CD4-positive, CD25-positive, alpha-beta regulatory T cell (primary cell): ENCODE results near the gene IMP4. TPM values are rescaled to one million over a fixed set of nuclear protein-coding genes. Genes with fewer than 3 reads are reported as not detected.

Experiments
- ATAC-seq, 2 donors: fragments of 150-1000 bp; cut with Tn5 transposase; one replicate each; pipeline ENCODE4 v1.10.0; 2021; ENCODE audit warnings: low read depth in 2 of 2, moderate number of reproducible peaks in 2 of 2, moderate library complexity in 1 of 2
- DNase-seq, 3 donors: peaks; one replicate each; pipeline versions ENCODE4 v3.0.0 to v3.0.0-alpha.2; 2012 to 2022; ENCODE audit warnings: mixed read lengths in 1 of 3
- H3K27ac ChIP-seq: one replicate; pipeline ENCODE4 v1.7.0; 2013; ENCODE audit warnings: mild to moderate bottlenecking, low read length; ENCODE audit not compliant: insufficient read depth, poor library complexity, severe bottlenecking
- H3K27me3 ChIP-seq: one replicate; pipeline ENCODE4 v1.7.0; 2013; ENCODE audit warnings: low read length; ENCODE audit not compliant: control insufficient read depth, insufficient read depth
- H3K36me3 ChIP-seq: one replicate; pipeline ENCODE4 v1.7.0; 2013; ENCODE audit warnings: mild to moderate bottlenecking, low read length, moderate library complexity; ENCODE audit not compliant: control insufficient read depth, insufficient read depth
- H3K4me1 ChIP-seq: 2 replicates; pipeline ENCODE4 v1.7.0; 2013; ENCODE audit warnings: mild to moderate bottlenecking, low read length; ENCODE audit not compliant: insufficient read depth, control insufficient read depth, poor library complexity, severe bottlenecking
- H3K4me3 ChIP-seq: one replicate; pipeline ENCODE4 v1.7.0; 2013; ENCODE audit warnings: low read depth, mild to moderate bottlenecking, low read length, moderate library complexity
- H3K9me3 ChIP-seq, 2 experiments: 1 replicate in 1 of 2; 2 replicates in 1 of 2; pipeline ENCODE4 v1.7.0; 2013; ENCODE audit warnings: low read length in 2 of 2, mild to moderate bottlenecking in 1 of 2, moderate library complexity in 1 of 2; ENCODE audit not compliant: control insufficient read depth in 2 of 2
- H3K27ac Mint-ChIP-seq, 3 donors: one replicate each; pipeline ENCODE4 v1.8.0; 2020 to 2022; ENCODE audit warnings: mild to moderate bottlenecking in 3 of 3, mixed read lengths in 3 of 3, moderate library complexity in 2 of 3
- H3K27me3 Mint-ChIP-seq: one replicate; pipeline ENCODE4 v1.8.0; 2022; ENCODE audit warnings: mild to moderate bottlenecking, mixed read lengths
- H3K36me3 Mint-ChIP-seq: one replicate; pipeline ENCODE4 v1.8.0; 2020; ENCODE audit warnings: mixed read lengths
- H3K4me1 Mint-ChIP-seq, 4 donors: one replicate each; pipeline ENCODE4 v1.8.0; 2020 to 2022; ENCODE audit warnings: mixed read lengths in 4 of 4, mild to moderate bottlenecking in 1 of 4
- H3K4me3 Mint-ChIP-seq, 4 donors: one replicate each; pipeline ENCODE4 v1.8.0; 2020 to 2022; ENCODE audit warnings: mild to moderate bottlenecking in 4 of 4, mixed read lengths in 4 of 4, moderate library complexity in 3 of 4
- H3K9me3 Mint-ChIP-seq, 7 donors: one replicate each; pipeline ENCODE4 v1.8.0; 2020 to 2022; ENCODE audit warnings: mixed read lengths in 7 of 7, mild to moderate bottlenecking in 3 of 7, moderate library complexity in 2 of 7
- polyA plus RNA-seq, 4 donors: library from polyadenylated mRNA; unstranded; fragments of 300-500 nt; fragmentation: Illumina TruSeq; gene quantifications; one replicate each; pipeline ENCODE4 v1.2.3, GENCODE V29; 2021
- total RNA-seq: library from RNA; stranded (reverse); gene quantifications from one replicate; pipeline ENCODE4 v1.2.3, GENCODE V29; 2022

The IMP4 gene
- total and polyA plus RNA-seq, 5 donors from 2014 or later: 72.4 to 111 (median 73.5) TPM

GRCh38 chr2:130310881-130311280 lies 31.8 kb upstream of the IMP4 start:
- no peak overlapping the region for H3K27ac Mint-ChIP-seq
- no peaks in the 10 kb centered on the region for H3K4me1 Mint-ChIP-seq
- peaks cover 4% of the 10 kb centered on the region for H3K27me3 Mint-ChIP-seq

GRCh38 chr2:130313812-130314334 lies 28.8 kb upstream of the IMP4 start:
- H3K4me3 Mint-ChIP-seq: no peak overlapping the region
- H3K36me3 ChIP-seq: no peaks in the 10 kb centered on the region
- no peaks in the 10 kb centered on the region for H3K27me3 ChIP-seq
- peaks cover 0 to 1% (median 0%) of the 10 kb centered on the region in 7 donors for H3K9me3 Mint-ChIP-seq
- no peak overlapping the region for H3K4me3 ChIP-seq
- H3K4me1 ChIP-seq: no peaks in the 10 kb centered on the region
- ATAC-seq (no peak), DNase-seq (no peak)
- H3K4me1 Mint-ChIP-seq: no peaks in the 10 kb centered on the region
- no peaks in the 10 kb centered on the region for H3K9me3 ChIP-seq
- no peaks in the 10 kb centered on the region for H3K36me3 Mint-ChIP-seq
- no peak overlapping the region for H3K27ac Mint-ChIP-seq
- no peak overlapping the region for H3K27ac ChIP-seq
- H3K27me3 Mint-ChIP-seq: no peaks in the 10 kb centered on the region

More at GRCh38 chr2:130310881-130311280, 31.8 kb upstream of the IMP4 start:
- Histone ChIP-seq H3K36me3 (no peaks in the 10 kb centered on the region), H3K4me3 (no peak overlapping the region), H3K27me3 (peaks cover 2% of the 10 kb centered on the region), H3K27ac (no peak overlapping the region), H3K4me1 (no peaks in the 10 kb centered on the region), H3K9me3 (no peaks in the 10 kb centered on the region)
- no peak for ATAC-seq
- H3K4me3 Mint-ChIP-seq: no peak overlapping the region
- H3K36me3 Mint-ChIP-seq: no peaks in the 10 kb centered on the region
- peaks cover 0 to 3% (median 0%) of the 10 kb centered on the region in 7 donors for H3K9me3 Mint-ChIP-seq
- no peak for DNase-seq

DNA sequence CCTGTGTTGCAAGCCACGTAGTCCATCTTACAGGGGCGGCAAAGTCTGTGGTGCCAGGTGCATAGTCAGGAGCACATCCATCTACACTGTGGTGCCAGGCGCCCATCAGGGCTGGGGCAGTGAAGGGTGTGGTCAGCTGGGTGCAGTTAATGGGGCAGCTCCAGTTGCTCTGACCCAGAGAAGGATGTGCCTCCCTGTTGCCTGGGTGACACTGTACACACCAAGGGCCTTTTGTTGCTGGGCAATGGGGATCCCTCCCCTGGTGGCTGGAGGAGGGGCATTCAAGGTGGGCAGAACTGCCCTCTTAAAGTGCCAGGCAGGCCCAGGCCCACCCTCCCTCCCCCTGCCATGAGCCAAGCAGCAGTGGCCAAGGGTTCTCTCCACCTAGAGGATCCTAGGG lies 28.3 kb upstream of the IMP4 start:
- Histone ChIP-seq H3K4me1 (no peaks in the 10 kb centered on the region), H3K9me3 (no peaks in the 10 kb centered on the region), H3K27ac (no peak overlapping the region), H3K27me3 (no peaks in the 10 kb centered on the region), H3K36me3 (no peaks in the 10 kb centered on the region), H3K4me3 (no peak overlapping the region)
- ATAC-seq (no peak), DNase-seq (no peak)
- peaks cover 0 to 2% (median 0%) of the 10 kb centered on the region in 7 donors for H3K9me3 Mint-ChIP-seq
- no peaks in the 10 kb centered on the region for H3K4me1 Mint-ChIP-seq
- no peak overlapping the region for H3K4me3 Mint-ChIP-seq
- H3K27me3 Mint-ChIP-seq: no peaks in the 10 kb centered on the region
- H3K27ac Mint-ChIP-seq: no peak overlapping the region
- H3K36me3 Mint-ChIP-seq: no peaks in the 10 kb centered on the region

GRCh38 chr2:130316596-130316995 lies 26.1 kb upstream of the IMP4 start:
- no peaks in the 10 kb centered on the region for H3K9me3 ChIP-seq
- Mint-ChIP-seq H3K27me3 (peaks cover 17% of the 10 kb centered on the region), H3K4me1 (peaks cover 0 to 4% (median 0%) of the 10 kb centered on the region in 4 donors), H3K4me3 (no peak overlapping the region), H3K9me3 (peaks cover 0 to 2% (median 0%) of the 10 kb centered on the region in 7 donors), H3K27ac (no peak overlapping the region), H3K36me3 (no peaks in the 10 kb centered on the region)
- H3K27ac ChIP-seq: no peak overlapping the region
- no peaks in the 10 kb centered on the region for H3K4me1 ChIP-seq
- DNase-seq (no peak), ATAC-seq (no peak)
- H3K27me3 ChIP-seq: no peaks in the 10 kb centered on the region
- H3K36me3 ChIP-seq: no peaks in the 10 kb centered on the region
- H3K4me3 ChIP-seq: no peak overlapping the region

DNA sequence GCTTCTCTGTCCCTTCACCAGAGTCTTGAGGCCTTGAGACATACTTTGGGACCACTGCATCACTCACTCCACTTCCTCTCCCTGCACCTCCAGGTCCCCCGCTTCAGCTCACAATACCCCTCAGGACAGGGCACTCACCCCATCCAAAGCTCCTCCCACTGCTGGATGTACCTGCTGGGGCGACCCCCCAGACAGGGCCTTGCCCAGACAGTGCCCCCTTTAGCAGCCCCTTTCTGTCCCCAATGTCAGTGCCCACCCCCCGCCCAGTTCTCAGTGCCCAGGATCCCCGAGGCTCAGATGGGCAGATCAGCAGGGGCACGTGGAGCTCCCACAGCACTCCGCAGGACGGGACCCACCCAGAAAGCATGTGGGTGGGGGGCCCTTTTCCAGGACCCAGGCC lies 23.8 kb upstream of the IMP4 start:
- Histone ChIP-seq H3K4me1 (no peaks in the 10 kb centered on the region), H3K36me3 (no peaks in the 10 kb centered on the region), H3K27me3 (peaks cover 7% of the 10 kb centered on the region), H3K27ac (no peak overlapping the region), H3K4me3 (no peak overlapping the region), H3K9me3 (no peaks in the 10 kb centered on the region)
- Mint-ChIP-seq H3K4me1 (peaks cover 0 to 4% (median 0%) of the 10 kb centered on the region in 4 donors), H3K9me3 (peaks cover 0 to 2% (median 0%) of the 10 kb centered on the region in 7 donors), H3K36me3 (no peaks in the 10 kb centered on the region), H3K4me3 (no peak overlapping the region), H3K27me3 (peaks cover 30% of the 10 kb centered on the region), H3K27ac (no peak overlapping the region)
- no peak for ATAC-seq
- DNase-seq: no peak

- ATAC-seq: no peak
- Histone ChIP-seq H3K27me3 (peaks cover 13% of the 10 kb centered on the region), H3K36me3 (no peaks in the 10 kb centered on the region), H3K4me1 (no peaks in the 10 kb centered on the region), H3K27ac (no peak overlapping the region), H3K4me3 (no peak overlapping the region), H3K9me3 (no peaks in the 10 kb centered on the region)
- Mint-ChIP-seq H3K4me1 (peaks cover 0 to 4% (median 0%) of the 10 kb centered on the region in 4 donors), H3K27ac (no peak overlapping the region), H3K4me3 (no peak overlapping the region), H3K27me3 (peaks cover 37% of the 10 kb centered on the region), H3K36me3 (no peaks in the 10 kb centered on the region), H3K9me3 (peaks cover 0 to 2% (median 0%) of the 10 kb centered on the region in 7 donors)
- no peak for DNase-seq
These were observed 23.2 kb upstream of the IMP4 start for GRCh38 chr2:130319536-130319935.

DNA sequence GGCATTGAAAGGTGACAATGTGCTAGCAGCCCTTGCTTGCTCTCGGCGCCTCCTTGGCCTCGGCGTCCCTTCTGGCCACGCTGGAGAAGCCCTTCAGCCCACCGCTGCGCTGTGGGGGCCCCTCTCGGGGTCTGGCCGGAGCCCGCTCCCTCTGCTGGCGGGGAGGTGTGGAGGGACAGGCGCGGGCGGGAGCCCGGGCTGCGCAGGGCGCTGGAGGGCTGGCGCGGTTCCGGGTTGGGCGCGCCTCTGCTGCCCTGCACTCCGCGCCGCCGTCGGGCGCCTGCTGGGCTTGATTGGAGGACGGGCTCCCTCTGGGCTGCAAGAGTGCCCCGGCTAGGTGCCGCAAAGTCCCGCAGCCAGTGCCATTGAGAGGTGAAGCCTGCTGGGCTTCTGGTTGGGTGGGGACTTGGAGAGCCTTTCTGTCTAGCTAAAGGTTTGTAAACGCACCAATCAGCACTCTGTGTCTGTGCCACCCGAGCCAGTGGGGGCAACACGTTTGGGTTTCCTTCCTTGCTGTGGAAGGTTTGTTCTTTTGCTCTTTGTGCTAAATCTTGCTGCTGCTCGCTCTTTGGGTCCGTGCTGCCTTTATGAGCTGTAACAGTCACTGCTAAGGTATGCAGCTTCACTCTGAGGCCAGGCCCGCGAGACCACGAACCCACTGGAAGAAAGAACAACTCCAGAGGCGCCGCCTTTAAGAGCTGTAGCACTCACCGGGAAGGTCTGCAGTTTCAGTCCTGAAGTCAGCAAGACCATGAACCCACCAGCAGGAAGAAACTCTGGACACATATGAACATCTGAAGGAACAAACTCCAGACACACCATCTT lies 14.8 kb upstream of the IMP4 start:
- DNase-seq (no peak), ATAC-seq (no peak)
- H3K27me3 Mint-ChIP-seq: peaks cover 48% of the 10 kb centered on the region
- Histone ChIP-seq H3K9me3 (no peaks in the 10 kb centered on the region), H3K27ac (no peak overlapping the region), H3K4me3 (no peak overlapping the region), H3K27me3 (peaks cover 23% of the 10 kb centered on the region), H3K36me3 (no peaks in the 10 kb centered on the region), H3K4me1 (peaks cover 6% of the 10 kb centered on the region)
- H3K4me3 Mint-ChIP-seq: no peak overlapping the region
- H3K4me1 Mint-ChIP-seq: peaks cover 0 to 5% (median 5%) of the 10 kb centered on the region in 4 donors
- no peaks in the 10 kb centered on the region for H3K36me3 Mint-ChIP-seq
- no peak overlapping the region for H3K27ac Mint-ChIP-seq
- peaks cover 0 to 1% (median 0%) of the 10 kb centered on the region in 7 donors for H3K9me3 Mint-ChIP-seq
